Common myeloid progenitor, CD34-positive (primary cell): ENCODE data around the gene TOGARAM1.

Experiments used
- CTCF ChIA-PET: fragments of 350-600 bp; sonication (Branson Sonifier 250); formaldehyde crosslinking; loops from one replicate; lab custom pipeline; 2021; ENCODE audit warnings: antibody characterized with exemption; lab: Charles Lee
- POLR2A ChIA-PET: fragments of 350-600 bp; sonication (Branson Sonifier 250); formaldehyde crosslinking; loops from one replicate; lab custom pipeline; 2021; ENCODE audit warnings: antibody characterized with exemption; lab: Charles Lee
- DNase-seq, 3 donors: peaks; one replicate each; pipeline versions ENCODE4 v3.0.0 to v3.0.0-alpha.2; 2013
- H3K27ac ChIP-seq, 2 experiments: 1 replicate in 1 of 2; 2 replicates in 1 of 2; pipeline ENCODE4 v1.7.0; 2013; ENCODE audit warnings: inconsistent platforms in 2 of 2, low read length in 2 of 2, mild to moderate bottlenecking in 2 of 2, low read depth in 1 of 2, moderate library complexity in 1 of 2; ENCODE audit not compliant: severe bottlenecking in 2 of 2, insufficient read depth in 1 of 2, poor library complexity in 1 of 2
- H3K27me3 ChIP-seq, 5 experiments: replicated peaks in 2 of 5; 1 replicate in 3 of 5; 2 replicates in 2 of 5; pipeline versions ENCODE4 v1.6.1 to v1.7.0; 2013; ENCODE audit warnings: low read length in 4 of 5, mild to moderate bottlenecking in 2 of 5, moderate library complexity in 2 of 5, inconsistent platforms in 1 of 5; ENCODE audit not compliant: insufficient read depth in 5 of 5, control insufficient read depth in 4 of 5
- H3K36me3 ChIP-seq, 4 experiments: 1 replicate in 2 of 4; 2 replicates in 2 of 4; pipeline versions ENCODE4 v1.6.1 to v1.7.0; 2013; ENCODE audit warnings: low read length in 3 of 4, control low read depth in 1 of 4, mild to moderate bottlenecking in 1 of 4; ENCODE audit not compliant: control insufficient read depth in 4 of 4, insufficient read depth in 4 of 4
- H3K4me1 ChIP-seq, 4 experiments: 1 replicate in 3 of 4; 2 replicates in 1 of 4; pipeline versions ENCODE4 v1.6.1 to v1.7.1; 2013; ENCODE audit warnings: low read length in 3 of 4, mild to moderate bottlenecking in 3 of 4, control low read depth in 1 of 4, inconsistent platforms in 1 of 4, moderate library complexity in 1 of 4; ENCODE audit not compliant: control insufficient read depth in 4 of 4, insufficient read depth in 4 of 4; ENCODE audit errors: control extremely low read depth in 1 of 4
- H3K4me3 ChIP-seq, 7 experiments: 1 replicate in 4 of 7; 2 replicates in 3 of 7; pipeline versions ENCODE4 v1.5.1 to v1.7.0; 2013; ENCODE audit warnings: mild to moderate bottlenecking in 7 of 7, low read length in 6 of 7, moderate library complexity in 6 of 7, inconsistent platforms in 2 of 7, low read depth in 2 of 7, control low read depth in 1 of 7; ENCODE audit not compliant: insufficient read depth in 4 of 7, control insufficient read depth in 1 of 7; ENCODE audit errors: extremely low read depth in 1 of 7
- H3K9me3 ChIP-seq, 5 experiments: 1 replicate in 4 of 5; 2 replicates in 1 of 5; pipeline versions ENCODE4 v1.6.1 to v1.7.1; 2013; ENCODE audit warnings: low read length in 4 of 5, mild to moderate bottlenecking in 2 of 5, inconsistent platforms in 1 of 5, low read depth in 1 of 5, moderate library complexity in 1 of 5; ENCODE audit not compliant: control insufficient read depth in 4 of 5, insufficient read depth in 2 of 5; ENCODE audit errors: control extremely low read depth in 1 of 5
- WGBS: methylation state at CpG from one replicate; pipeline ENCODE4 v1.1.5; 2013; ENCODE audit not compliant: insufficient coverage; 5-methylcytosine and 5-hydroxymethylcytosine counted together

The TOGARAM1 gene

DNA sequence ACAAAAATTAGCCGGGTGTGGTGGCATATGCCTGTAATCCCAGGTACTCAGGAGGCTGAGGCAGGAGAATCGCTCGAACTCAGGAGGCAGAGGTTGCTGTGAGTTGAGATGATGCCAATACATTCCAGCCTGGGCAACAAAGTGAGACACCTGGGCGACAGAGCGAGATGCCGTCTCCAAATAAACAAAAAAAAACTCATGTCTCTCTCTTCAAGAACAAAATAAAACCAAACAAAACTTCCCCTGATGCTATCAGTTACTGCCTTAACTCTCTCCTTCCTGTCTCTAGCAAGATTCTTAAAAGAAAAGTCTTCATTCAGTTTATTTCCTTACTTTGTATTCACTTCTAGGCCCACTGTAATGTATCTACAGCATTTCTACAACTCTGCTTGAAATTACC is 21.0 kb upstream of the TOGARAM1 start:
- no peak overlapping the region for H3K27ac ChIP-seq

GRCh38 chr14:44941591-44941990 is 20.4 kb upstream of the TOGARAM1 start:
- 100% methylated on average over 1 of the region's 2 CpGs for WGBS
- peaks cover 22 to 74% (median 38%) of the 10 kb centered on the region in 4 experiments for H3K36me3 ChIP-seq

More for the DNA sequence above, 21.0 kb upstream of the TOGARAM1 start:
- POLR2A ChIA-PET = no interaction called here
- 100% methylated on average over 6 of the region's 6 CpGs for WGBS
- Histone ChIP-seq H3K27me3 (no peaks in the 10 kb centered on the region), H3K4me1 (no peaks in the 10 kb centered on the region), H3K4me3 (no peak overlapping the region), H3K9me3 (peaks cover 0 to 17% (median 3%) of the 10 kb centered on the region in 5 experiments), H3K36me3 (peaks cover 22 to 74% (median 40%) of the 10 kb centered on the region in 4 experiments)
- CTCF ChIA-PET = no interaction called here
- no peak for DNase-seq

DNA sequence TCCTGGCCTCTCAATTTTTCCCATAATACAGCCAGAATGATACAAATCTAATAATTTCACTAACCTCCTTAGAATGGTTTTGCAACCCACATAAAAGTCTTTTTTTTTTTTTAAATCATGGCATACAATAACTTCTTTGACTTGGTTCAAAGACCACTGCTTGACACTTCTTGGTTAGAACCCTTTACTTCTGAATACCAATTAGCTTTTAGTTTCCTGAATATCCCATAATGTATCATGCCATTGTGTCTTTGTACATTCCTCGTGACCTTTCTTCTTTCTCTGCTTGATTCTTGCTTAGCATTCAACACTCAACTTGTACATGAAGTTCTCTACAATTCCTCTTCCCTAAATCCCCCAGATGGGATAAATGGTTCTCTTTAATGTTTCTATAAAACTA is 19.6 kb upstream of the TOGARAM1 start:
- no peaks in the 10 kb centered on the region for H3K4me1 ChIP-seq
- ChIA-PET CTCF (no interaction called here), POLR2A (no interaction called here)
- no peak overlapping the region for H3K4me3 ChIP-seq
- no peak overlapping the region for H3K27ac ChIP-seq
- peaks cover 25 to 79% (median 36%) of the 10 kb centered on the region in 4 experiments for H3K36me3 ChIP-seq
- no peak for DNase-seq
- H3K27me3 ChIP-seq = no peaks in the 10 kb centered on the region
- H3K9me3 ChIP-seq = peaks cover 0 to 22% (median 3%) of the 10 kb centered on the region in 5 experiments
- WGBS = 100% methylated on average over 1 of the region's 1 CpG

More at GRCh38 chr14:44941591-44941990, 20.4 kb upstream of the TOGARAM1 start:
- ChIA-PET POLR2A (no interaction called here), CTCF (interaction anchor here (0.6 kb wide), 1 partner anchor 326 kb away, joined by 3 read pairs; no protein-coding TSS in a partner anchor)
- no peak overlapping the region for H3K27ac ChIP-seq
- no peak for DNase-seq
- peaks cover 0 to 17% (median 3%) of the 10 kb centered on the region in 5 experiments for H3K9me3 ChIP-seq
- no peak overlapping the region for H3K4me3 ChIP-seq
- H3K27me3 ChIP-seq = no peaks in the 10 kb centered on the region
- H3K4me1 ChIP-seq = no peaks in the 10 kb centered on the region

DNA sequence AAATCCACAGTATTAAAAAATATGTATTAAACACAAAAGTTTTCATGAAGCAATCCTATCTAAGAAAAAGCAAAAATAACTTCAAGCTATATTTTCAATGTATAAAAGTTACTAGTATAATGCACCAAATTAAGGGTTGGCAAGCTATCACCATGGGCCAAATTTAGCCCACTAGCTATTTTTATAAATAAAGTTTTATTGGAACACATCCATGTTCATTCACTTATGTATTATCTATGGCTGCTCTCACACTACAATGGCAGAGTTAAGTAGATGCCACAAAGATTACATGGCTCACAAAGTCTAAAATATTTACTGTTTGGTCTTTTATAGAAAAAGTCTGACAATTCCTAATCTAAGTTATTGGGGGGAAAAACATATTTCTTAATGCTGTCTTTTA is 17.9 kb upstream of the TOGARAM1 start:
- POLR2A ChIA-PET = no interaction called here
- Histone ChIP-seq H3K27ac (no peak overlapping the region), H3K36me3 (peaks cover 18 to 65% (median 32%) of the 10 kb centered on the region in 4 experiments), H3K4me3 (no peak overlapping the region), H3K9me3 (peaks cover 0 to 10% (median 0%) of the 10 kb centered on the region in 5 experiments), H3K27me3 (no peaks in the 10 kb centered on the region), H3K4me1 (no peaks in the 10 kb centered on the region)
- no peak for DNase-seq
- CTCF ChIA-PET = interaction anchor here (1.1 kb wide), 1 partner anchor 19 kb away, joined by 3 read pairs; no protein-coding TSS in a partner anchor

DNA sequence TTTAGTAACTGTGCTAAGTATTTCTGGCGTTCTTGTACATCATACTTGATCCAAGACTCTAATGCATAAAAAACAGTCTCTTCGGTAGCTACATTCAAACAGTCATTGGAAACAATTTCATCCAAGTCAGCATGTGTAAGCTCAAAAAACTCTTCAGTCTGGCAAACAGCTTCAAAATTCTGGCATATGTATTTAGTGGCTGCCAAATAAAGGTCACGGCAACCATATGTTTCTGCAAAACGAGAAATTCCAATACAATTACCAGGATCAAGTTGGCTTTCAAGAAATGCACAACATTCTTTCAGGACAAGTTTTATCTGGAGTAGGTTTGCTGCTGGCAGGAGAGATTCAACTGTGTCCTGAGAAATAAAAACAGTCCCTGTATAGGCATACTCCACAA is 16.7 kb upstream of the TOGARAM1 start:
- 100% methylated on average over 4 of the region's 4 CpGs for WGBS
- ChIA-PET POLR2A (no interaction called here), CTCF (interaction anchor here (0.7 to 1.0 kb wide), 2 partner anchors 10 to 308 kb away, joined by 3 read pairs; partner anchors contain the start of gene MIS18BP1)
- Histone ChIP-seq H3K4me1 (no peaks in the 10 kb centered on the region), H3K27me3 (no peaks in the 10 kb centered on the region), H3K36me3 (peaks cover 20 to 53% (median 23%) of the 10 kb centered on the region in 4 experiments), H3K27ac (no peak overlapping the region), H3K9me3 (peaks cover 0 to 7% (median 0%) of the 10 kb centered on the region in 5 experiments), H3K4me3 (no peak overlapping the region)
- DNase-seq = no peak

DNA sequence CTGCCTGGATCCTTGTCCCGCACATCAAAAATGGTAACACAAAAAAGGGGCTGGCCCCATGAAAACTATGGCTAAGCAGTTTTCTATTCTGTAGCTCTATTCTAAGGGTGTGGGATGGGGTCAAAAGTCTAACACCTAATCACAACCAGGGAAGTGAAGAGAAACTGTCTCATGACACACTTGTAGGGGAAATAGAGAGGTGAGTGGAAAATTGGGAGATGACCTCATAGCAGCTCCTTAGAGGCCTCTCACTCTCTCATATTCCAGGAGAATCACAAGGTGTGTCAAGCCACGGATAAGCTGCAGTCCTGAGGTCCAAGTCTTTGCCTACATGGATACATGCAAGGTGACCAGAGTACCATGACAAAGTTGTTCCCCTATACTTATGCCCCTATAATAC is 10.9 kb upstream of the TOGARAM1 start:
- WGBS = 80% methylated on average over 1 of the region's 2 CpGs
- peaks cover 0 to 6% (median 0%) of the 10 kb centered on the region in 4 experiments for H3K4me1 ChIP-seq
- no peak overlapping the region for H3K4me3 ChIP-seq
- H3K9me3 ChIP-seq = peaks cover 0 to 7% (median 0%) of the 10 kb centered on the region in 5 experiments
- peaks cover 9 to 14% (median 11%) of the 10 kb centered on the region in 4 experiments for H3K36me3 ChIP-seq
- H3K27me3 ChIP-seq = no peaks in the 10 kb centered on the region
- H3K27ac ChIP-seq = no peak overlapping the region
- ChIA-PET POLR2A (interaction anchor here (1.2 kb wide), 1 partner anchor 12 kb away, joined by 3 read pairs; no protein-coding TSS in a partner anchor), CTCF (interaction anchor here (1.0 to 1.5 kb wide), 2 partner anchors 53 to 250 kb away, joined by 3 to 4 read pairs; no protein-coding TSS in a partner anchor)
- no peak for DNase-seq

GRCh38 chr14:44952391-44953110 is 9.4 kb upstream of the TOGARAM1 start:
- Histone ChIP-seq H3K27me3 (no peaks in the 10 kb centered on the region), H3K27ac (no peak overlapping the region), H3K36me3 (peaks cover 5 to 13% (median 7%) of the 10 kb centered on the region in 4 experiments), H3K9me3 (peaks cover 0 to under 1% (median 0%) of the 10 kb centered on the region in 5 experiments), H3K4me3 (no peak overlapping the region), H3K4me1 (peaks cover 0 to 6% (median 0%) of the 10 kb centered on the region in 4 experiments)
- ChIA-PET CTCF (interaction anchor here (1.1 to 1.5 kb wide), 2 partner anchors 8 to 249 kb away, joined by 3 to 4 read pairs; no protein-coding TSS in a partner anchor), POLR2A (no interaction called here)
- no peak for DNase-seq
- WGBS = 100% methylated on average over 1 of the region's 4 CpGs
